ENCODE data around the gene PAQR5.
"Not testable (repeated sequence)": the region's sequence is repeated elsewhere in the genome, so short reads cannot be mapped to it uniquely, and the experiment has no call there.

The PAQR5 gene

GRCh38 chr15:69314736-69315135 lies 16.0 kb downstream of the PAQR5 start:
- DNase-seq (ENCODE audit: insufficient read length, low spot score) (no peak), FAIRE-seq (no peak)

GRCh38 chr15:69315402-69316110 lies 16.8 kb downstream of the PAQR5 start:
- DNase-seq (ENCODE audit: insufficient read length, low spot score) (no peak), FAIRE-seq (no peak)

- FAIRE-seq (no peak), DNase-seq (ENCODE audit: insufficient read length, low spot score) (no peak)
Measured at GRCh38 chr15:69316291-69316690, 17.6 kb downstream of the PAQR5 start.

- DNase-seq (ENCODE audit: insufficient read length, low spot score): no peak
- FAIRE-seq: no peak
Measured at GRCh38 chr15:69317392-69317841, 18.7 kb downstream of the PAQR5 start.

- no peak for FAIRE-seq
Measured at GRCh38 chr15:69318033-69318432, 19.3 kb downstream of the PAQR5 start.

GRCh38 chr15:69319384-69320375 lies 21.0 kb downstream of the PAQR5 start:
- FAIRE-seq: no peak
- no peak for DNase-seq (ENCODE audit: insufficient read length, low spot score)

More at GRCh38 chr15:69318033-69318432, 19.3 kb downstream of the PAQR5 start:
- no peak for DNase-seq (ENCODE audit: insufficient read length, low spot score)

GRCh38 chr15:69320977-69321554 lies 22.4 kb downstream of the PAQR5 start:
- no peak for DNase-seq (ENCODE audit: insufficient read length, low spot score)
- FAIRE-seq: no peak

GRCh38 chr15:69323893-69324430 lies 25.2 kb downstream of the PAQR5 start:
- FAIRE-seq (no peak), DNase-seq (ENCODE audit: insufficient read length, low spot score) (no peak)

- FAIRE-seq (no peak), DNase-seq (ENCODE audit: insufficient read length, low spot score) (no peak)
Measured at GRCh38 chr15:69324565-69324964, 25.9 kb downstream of the PAQR5 start.

GRCh38 chr15:69325456-69325971 lies 26.8 kb downstream of the PAQR5 start:
- DNase-seq (ENCODE audit: insufficient read length, low spot score) (no peak), FAIRE-seq (no peak)

GRCh38 chr15:69328080-69328479 lies 29.4 kb downstream of the PAQR5 start:
- FAIRE-seq (no peak), DNase-seq (ENCODE audit: insufficient read length, low spot score) (no peak)

GRCh38 chr15:69328739-69329138 lies 30.0 kb downstream of the PAQR5 start:
- FAIRE-seq: no peak
- no peak for DNase-seq (ENCODE audit: insufficient read length, low spot score)

- FAIRE-seq (no peak), DNase-seq (ENCODE audit: insufficient read length, low spot score) (no peak)
Measured at GRCh38 chr15:69337138-69337537, 38.4 kb downstream of the PAQR5 start.

- DNase-seq (ENCODE audit: insufficient read length, low spot score): no peak
- no peak for FAIRE-seq
Measured at GRCh38 chr15:69338535-69339213, 40.0 kb downstream of the PAQR5 start.

GRCh38 chr15:69339214-69339543 lies 40.5 kb downstream of the PAQR5 start:
- not testable (repeated sequence) for DNase-seq (ENCODE audit: insufficient read length, low spot score); FAIRE-seq

- DNase-seq (ENCODE audit: insufficient read length, low spot score) (no peak), FAIRE-seq (no peak)
Measured at GRCh38 chr15:69340243-69340900, 41.7 kb downstream of the PAQR5 start.

- no peak for DNase-seq (ENCODE audit: insufficient read length, low spot score)
Measured at GRCh38 chr15:69341356-69341755, 42.6 kb downstream of the PAQR5 start.

GRCh38 chr15:69342460-69343076 lies 43.9 kb downstream of the PAQR5 start:
- FAIRE-seq (no peak), DNase-seq (ENCODE audit: insufficient read length, low spot score) (no peak)

More at GRCh38 chr15:69341356-69341755, 42.6 kb downstream of the PAQR5 start:
- no peak for FAIRE-seq

GRCh38 chr15:69343133-69343532 lies 44.4 kb downstream of the PAQR5 start:
- DNase-seq (ENCODE audit: insufficient read length, low spot score) (no peak), FAIRE-seq (no peak)
